Coronary artery (tissue), 2 donors: Measurements from ENCODE around the gene AHI1.

Source experiments
- DNase-seq: peaks from one replicate; pipeline ENCODE4 v3.0.0-alpha.2; 2017; ENCODE audit warnings: low spot score
- H3K27ac ChIP-seq, 2 donors: fragments of 200-600 bp; sonication (generic); one replicate each; pipeline ENCODE4 v1.5.1; 2016 to 2019
- H3K4me3 ChIP-seq: fragments of 200-600 bp; sonication (generic); 2 replicates; pipeline ENCODE4 v1.5.1; 2016; ENCODE audit warnings: mild to moderate bottlenecking, moderate library complexity
- CTCF ChIP-seq: fragments of 200-600 bp; sonication (generic); IDR thresholded peaks from one replicate; pipeline ENCODE4 v1.5.1; 2019; ENCODE audit warnings: antibody characterized with exemption

The AHI1 gene

DNA sequence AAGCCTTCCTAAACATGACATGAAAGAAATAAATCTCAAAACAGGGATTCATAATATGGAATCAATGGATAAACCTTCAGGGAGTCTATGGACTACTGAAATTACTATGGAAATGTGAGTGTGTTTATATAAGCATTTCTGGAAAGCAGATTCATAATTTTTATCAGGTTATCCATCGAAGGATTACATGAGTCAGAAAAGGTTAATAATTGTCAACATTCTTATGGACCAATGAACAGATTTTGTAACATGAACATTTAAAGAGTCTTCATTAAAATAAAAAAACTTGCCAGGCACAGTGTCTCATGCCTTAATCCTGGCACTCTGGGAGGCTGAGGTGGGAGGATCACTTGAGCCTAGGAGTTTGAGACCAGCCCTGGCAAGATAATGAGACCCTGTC lies 84.8 kb downstream of the AHI1 start:
- no peak for DNase-seq
- no peak for TF ChIP-seq CTCF
- H3K4me3 ChIP-seq = no peak overlapping the region
- H3K27ac ChIP-seq = no peak overlapping the region

DNA sequence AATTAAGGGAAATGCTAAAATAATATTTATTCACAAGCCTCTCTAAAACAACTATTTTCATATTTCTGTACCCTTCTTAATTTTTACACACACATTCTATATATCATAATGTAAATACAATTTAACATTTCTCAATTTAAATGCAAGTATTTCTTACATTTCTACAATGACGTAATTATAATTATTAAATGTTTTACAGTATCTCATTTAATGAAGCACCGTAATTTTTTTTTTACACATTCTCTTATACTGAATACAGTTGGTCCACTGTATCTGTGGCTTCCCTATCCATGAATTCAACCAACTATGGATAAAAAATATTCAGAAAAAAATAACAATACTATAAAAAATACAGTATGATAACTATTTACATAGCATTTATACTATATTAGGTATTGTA lies 85.7 kb downstream of the AHI1 start:
- DNase-seq = no peak
- no peak for TF ChIP-seq CTCF
- H3K4me3 ChIP-seq = no peak overlapping the region
- H3K27ac ChIP-seq = no peak overlapping the region

DNA sequence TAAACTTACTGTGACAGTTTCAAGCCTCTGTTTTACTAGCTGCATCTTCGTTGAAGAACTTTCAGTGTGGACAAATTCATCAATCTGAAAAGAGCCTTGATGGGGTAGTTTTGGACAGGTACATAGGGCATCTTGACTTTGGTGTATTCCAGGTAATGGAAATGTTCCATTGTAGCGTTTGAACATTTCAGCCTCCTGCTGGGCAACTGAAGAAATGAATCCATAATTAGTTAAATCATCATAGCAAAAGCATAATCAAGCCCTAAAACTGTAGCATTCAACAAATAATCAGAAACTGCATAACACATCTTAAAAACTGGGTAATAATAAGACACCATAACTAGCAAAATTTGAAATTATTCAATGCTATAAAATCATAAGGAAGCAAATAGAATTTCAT lies 86.2 kb downstream of the AHI1 start:
- no peak overlapping the region for H3K27ac ChIP-seq
- no peak overlapping the region for H3K4me3 ChIP-seq
- no peak for DNase-seq
- TF ChIP-seq CTCF = no peak

DNA sequence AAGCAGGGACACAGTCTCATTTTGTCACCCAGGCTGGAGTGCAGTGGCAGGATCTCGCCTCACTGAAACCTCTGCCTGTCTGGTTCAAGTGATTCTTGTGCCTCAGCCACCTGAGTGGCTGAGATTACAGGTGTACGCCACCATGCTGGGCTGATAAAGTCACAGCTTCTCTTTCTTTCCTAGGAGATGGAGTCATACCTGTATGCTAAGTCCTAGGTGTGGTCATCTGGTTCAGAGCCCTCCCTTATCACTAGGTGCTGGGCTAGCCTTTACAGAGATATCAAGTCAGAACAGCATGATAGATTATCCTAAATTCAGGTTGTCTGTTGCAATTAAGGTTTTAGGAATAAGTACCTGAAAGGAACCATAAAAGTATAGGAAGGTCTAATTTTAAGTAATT lies 86.7 kb downstream of the AHI1 start:
- Histone ChIP-seq H3K27ac (no peak overlapping the region), H3K4me3 (no peak overlapping the region)
- DNase-seq = no peak
- TF ChIP-seq CTCF = no peak

DNA sequence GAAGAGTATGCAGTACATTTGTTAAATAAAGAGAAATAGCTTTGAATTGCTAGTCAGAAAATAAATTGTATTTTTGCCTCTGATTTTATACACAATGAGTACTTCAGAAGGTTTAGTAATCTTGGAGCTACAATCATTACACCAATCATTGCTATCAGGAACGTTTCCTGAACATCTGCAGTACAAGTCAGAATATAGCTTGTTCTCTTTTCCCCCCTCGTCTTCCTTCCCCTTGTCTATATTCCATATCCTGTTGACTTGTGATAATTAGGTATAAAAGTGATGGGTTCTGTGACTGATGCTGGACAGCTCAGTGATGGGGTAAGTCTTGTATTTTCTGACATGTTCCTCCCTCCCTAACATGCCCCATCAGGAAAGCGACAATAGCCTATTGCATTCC lies 94.0 kb downstream of the AHI1 start:
- Histone ChIP-seq H3K4me3 (no peak overlapping the region), H3K27ac (no peak overlapping the region)
- no peak for TF ChIP-seq CTCF
- DNase-seq = no peak

- DNase-seq = no peak
- Histone ChIP-seq H3K4me3 (no peak overlapping the region), H3K27ac (no peak overlapping the region)
- TF ChIP-seq CTCF = no peak
These were observed 95.2 kb downstream of the AHI1 start for GRCh38 chr6:135402311-135402710.

DNA sequence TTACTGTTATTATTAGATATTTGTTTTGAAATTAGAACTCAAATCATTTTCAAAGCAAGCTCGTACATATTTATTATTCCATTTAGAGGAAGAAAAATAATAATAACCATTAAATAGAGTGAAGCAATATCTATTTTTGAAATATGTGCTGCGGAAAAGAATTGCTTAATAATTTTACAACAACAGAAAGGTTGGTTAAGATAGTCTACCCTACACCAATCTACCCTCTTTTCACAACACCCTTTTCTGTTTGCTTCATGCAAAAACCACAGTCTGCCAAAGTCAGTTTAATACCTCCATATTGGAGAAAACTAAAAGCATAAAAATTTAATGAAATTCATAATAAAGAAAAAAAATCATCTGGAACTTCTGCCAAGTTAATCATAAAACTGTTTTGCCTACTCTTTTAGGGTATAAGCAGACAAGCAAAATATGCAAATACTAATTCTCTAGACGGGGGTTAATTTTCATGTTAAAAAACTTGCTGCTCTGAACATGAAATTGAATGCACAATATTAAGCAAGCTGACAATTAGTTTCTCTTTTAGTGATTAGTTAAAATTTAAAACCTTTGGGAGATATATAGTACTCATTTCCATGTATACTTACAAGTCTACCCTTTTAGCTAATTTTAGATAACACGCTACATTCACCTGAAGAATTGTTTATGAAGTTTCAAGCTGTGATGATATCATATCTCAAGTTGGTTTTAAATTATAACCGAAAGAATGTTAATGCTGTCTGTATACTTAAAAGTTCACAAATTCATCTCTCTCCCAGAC lies 100.2 kb downstream of the AHI1 start:
- Histone ChIP-seq H3K4me3 (no peak overlapping the region), H3K27ac (no peak overlapping the region)
- DNase-seq = no peak
- no peak for TF ChIP-seq CTCF
